Astrocyte of the spinal cord (primary cell): Measurements from ENCODE around the gene YOD1.
A peak's percentile ranks its signal among the peaks of the same experiment; 100 is the strongest.

ENCODE experiments used
- DNase-seq: peaks from one replicate; pipeline ENCODE4 v3.0.0; 2011; ENCODE audit warnings: low read depth, low spot score
- H3K4me3 ChIP-seq: 2 replicates; pipeline ENCODE4 v1.5.1; 2011; ENCODE audit warnings: low read depth, mild to moderate bottlenecking, low read length, moderate library complexity
- in situ Hi-C: cut with HindIII; loops from 2 replicates; pipeline ENCODE4 v1.10.0; 2017; ENCODE audit warnings: low sequenced_read_pairs
- TF ChIP-seq, protein P1 (sequence below): IDR thresholded peaks from 2 replicates; pipeline ENCODE4 v1.5.1; 2012; ENCODE audit warnings: low read depth, mild to moderate bottlenecking, low read length, inconsistent platforms

YOD1 gene

DNA sequence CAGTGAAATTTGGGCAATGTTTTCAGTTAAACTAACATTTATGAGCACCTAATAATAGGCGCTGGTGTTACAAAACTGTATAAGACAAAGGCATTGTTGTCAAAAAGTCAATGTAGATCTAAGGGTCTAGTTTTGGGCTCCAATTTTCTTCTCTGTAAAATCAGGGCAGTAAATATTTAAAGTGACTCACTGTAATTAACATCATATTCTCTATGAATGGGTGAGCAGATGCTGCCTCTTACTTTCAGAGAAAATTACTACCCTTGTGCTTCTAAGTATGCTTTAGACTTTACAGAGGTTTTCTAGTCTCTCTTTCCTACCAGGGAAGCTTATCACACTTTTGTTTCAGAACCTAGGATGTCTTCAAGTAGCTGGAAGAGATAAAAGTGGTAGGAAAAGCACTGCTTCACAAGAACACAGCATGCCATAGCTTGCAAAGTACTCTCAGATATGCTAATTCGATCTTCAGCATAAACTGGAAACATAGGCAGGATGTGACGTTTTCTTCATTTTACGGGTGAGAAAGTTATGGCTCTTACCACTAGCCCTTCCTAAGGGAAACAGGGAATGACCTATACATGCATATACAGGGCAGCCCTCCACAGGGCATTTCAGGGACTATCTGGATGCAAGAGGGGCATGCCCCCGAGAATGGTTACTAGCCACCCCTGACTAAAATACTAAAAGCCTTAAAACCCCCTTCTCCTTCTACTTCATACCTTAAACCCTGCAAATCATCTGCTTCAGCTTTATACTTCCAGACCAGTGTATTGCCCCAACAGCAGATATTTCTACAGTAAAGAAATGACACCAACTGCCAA is 21.1 kb downstream of the YOD1 start:
- in situ Hi-C loops = no loop called here
- no peak overlapping the region for H3K4me3 ChIP-seq
- TF ChIP-seq, protein P1, sequence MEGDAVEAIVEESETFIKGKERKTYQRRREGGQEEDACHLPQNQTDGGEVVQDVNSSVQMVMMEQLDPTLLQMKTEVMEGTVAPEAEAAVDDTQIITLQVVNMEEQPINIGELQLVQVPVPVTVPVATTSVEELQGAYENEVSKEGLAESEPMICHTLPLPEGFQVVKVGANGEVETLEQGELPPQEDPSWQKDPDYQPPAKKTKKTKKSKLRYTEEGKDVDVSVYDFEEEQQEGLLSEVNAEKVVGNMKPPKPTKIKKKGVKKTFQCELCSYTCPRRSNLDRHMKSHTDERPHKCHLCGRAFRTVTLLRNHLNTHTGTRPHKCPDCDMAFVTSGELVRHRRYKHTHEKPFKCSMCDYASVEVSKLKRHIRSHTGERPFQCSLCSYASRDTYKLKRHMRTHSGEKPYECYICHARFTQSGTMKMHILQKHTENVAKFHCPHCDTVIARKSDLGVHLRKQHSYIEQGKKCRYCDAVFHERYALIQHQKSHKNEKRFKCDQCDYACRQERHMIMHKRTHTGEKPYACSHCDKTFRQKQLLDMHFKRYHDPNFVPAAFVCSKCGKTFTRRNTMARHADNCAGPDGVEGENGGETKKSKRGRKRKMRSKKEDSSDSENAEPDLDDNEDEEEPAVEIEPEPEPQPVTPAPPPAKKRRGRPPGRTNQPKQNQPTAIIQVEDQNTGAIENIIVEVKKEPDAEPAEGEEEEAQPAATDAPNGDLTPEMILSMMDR = no peak
- no peak for DNase-seq

DNA sequence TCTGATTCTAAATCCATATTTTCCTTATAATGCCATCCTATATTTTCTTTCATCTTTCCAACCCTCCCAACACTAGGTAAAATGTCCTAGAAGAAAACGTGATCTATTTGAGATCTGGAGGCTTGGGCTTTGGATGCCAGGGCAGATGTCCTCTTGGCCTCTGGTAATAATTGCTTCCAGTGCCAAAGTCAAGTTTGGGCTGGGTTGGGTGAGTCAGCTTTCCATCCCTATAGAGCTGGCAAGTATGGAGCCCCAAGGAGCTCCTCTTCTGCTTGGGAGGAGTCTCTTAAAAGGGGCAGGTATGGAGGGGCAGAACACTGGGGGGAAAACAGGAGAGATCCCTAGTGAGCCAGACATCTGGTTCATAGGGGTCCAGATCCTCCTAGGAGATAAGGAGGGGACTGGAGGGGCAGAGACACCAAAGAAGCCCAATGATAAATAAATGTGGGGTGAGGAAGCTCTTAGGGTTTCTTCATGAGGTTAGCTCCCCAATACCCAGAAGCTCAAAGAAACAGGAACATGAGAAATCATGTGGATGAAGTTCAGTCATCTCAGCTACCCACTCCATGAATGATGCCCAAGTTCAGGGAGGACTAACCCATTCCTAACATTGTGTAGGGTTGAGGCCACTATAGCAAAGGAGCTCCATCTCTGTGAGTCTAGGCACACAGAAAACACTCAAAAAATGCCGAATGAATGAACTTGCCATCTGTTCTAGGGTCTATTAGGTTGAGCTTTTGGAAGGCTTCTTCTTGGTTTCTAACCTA is 21.9 kb downstream of the YOD1 start:
- no peak overlapping the region for H3K4me3 ChIP-seq
- TF ChIP-seq, protein P1 = no peak
- in situ Hi-C loops = no loop called here
- DNase-seq = no peak

GRCh38 chr1:207027921-207028320 is 23.1 kb downstream of the YOD1 start:
- in situ Hi-C loops = no loop called here
- DNase-seq = no peak
- H3K4me3 ChIP-seq = no peak overlapping the region
- TF ChIP-seq, protein P1 = no peak

DNA sequence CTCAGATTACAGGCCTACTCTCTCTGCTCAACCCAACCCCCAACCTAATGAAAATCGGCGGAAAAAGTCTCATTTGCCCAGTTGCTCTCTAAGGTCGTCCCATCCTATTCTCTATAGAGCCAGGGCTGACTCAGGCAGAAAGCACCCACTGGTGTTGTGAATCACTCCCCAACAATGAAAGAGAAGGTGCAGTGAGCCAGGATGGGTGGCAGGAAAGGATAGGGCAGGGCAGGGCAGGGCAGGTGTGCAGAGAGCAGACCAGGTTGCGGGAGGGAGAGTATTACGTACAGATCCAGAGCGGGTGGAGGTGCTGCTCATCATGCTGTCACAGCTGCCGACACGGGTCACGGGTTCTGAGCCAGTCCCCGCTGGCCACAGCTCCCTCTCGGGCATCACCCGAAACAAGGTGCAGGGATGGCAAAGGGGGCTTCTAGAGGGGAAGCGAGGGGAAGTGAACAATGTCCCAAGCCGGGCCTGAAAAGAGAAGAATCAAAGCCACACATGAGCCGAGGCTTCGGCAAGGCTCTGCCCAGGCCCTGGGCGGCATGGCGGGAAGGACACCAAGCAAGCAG is 23.7 kb downstream of the YOD1 start:
- peak; percentile 60 for DNase-seq
- H3K4me3 ChIP-seq = no peak overlapping the region
- in situ Hi-C loops = no loop called here

DNA sequence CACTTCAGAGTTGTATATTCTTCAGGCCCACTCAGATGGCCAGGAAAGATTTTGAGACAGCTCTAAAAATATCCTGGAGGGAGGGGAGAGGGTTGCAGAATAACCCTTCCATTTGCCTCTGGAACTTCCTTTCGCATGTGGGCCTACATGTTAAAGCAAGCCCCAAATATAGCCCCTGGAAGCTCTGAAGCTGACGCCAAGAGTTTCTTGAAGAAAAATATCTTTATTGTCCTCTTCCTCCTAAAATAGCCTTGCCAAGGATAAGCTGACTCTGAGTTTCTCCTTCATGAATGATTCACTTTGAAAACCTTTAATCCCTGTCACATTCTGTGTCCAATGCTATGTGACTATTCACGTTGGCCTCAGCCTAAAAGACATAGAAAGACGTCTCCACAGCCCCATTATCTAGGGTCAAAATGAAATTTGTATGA is 24.9 kb downstream of the YOD1 start:
- H3K4me3 ChIP-seq = no peak overlapping the region
- no peak for DNase-seq
- in situ Hi-C loops = no loop called here
- TF ChIP-seq, protein P1 = no peak

More for the DNA sequence above, 23.7 kb downstream of the YOD1 start:
- TF ChIP-seq, protein P1 = no peak

- DNase-seq = peak; percentile 63
- in situ Hi-C loops = no loop called here
- TF ChIP-seq, protein P1 = no peak
- H3K4me3 ChIP-seq = no peak overlapping the region
These were observed 25.7 kb downstream of the YOD1 start for GRCh38 chr1:207025146-207025880.
